NCI-H748 treated with DMSO at 0.1 percent for 48 hours (cell line): ENCODE measurements around the gene LRIT3.
"Not testable (repeated sequence)": the region's sequence is repeated elsewhere in the genome, so short reads cannot be mapped to it uniquely, and the experiment has no call there.

Experiments
- DNase-seq: peaks from one replicate; lab custom pipeline; 2025; lab: John Stamatoyannopoulos, UW

The LRIT3 gene

DNA sequence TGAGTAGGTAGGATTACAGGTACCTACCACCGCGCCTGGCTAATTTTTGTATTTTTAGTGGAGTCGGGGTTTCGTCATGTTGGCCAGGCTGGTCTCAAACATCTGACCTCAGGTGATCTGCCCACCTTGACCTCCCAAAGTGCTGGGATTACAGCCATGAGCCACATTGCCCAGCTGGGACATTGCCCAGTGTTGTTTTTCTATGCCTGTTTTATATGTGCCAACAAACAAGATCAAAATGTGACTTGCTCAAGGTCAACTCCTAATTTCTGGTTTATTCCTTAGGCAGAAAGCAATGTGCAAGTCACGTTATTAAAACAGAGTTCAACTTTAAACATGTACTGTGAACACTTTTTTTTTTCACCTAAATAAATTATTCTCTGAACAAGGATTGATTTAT is 2.7 kb downstream of the LRIT3 start:
- no peak for DNase-seq

DNA sequence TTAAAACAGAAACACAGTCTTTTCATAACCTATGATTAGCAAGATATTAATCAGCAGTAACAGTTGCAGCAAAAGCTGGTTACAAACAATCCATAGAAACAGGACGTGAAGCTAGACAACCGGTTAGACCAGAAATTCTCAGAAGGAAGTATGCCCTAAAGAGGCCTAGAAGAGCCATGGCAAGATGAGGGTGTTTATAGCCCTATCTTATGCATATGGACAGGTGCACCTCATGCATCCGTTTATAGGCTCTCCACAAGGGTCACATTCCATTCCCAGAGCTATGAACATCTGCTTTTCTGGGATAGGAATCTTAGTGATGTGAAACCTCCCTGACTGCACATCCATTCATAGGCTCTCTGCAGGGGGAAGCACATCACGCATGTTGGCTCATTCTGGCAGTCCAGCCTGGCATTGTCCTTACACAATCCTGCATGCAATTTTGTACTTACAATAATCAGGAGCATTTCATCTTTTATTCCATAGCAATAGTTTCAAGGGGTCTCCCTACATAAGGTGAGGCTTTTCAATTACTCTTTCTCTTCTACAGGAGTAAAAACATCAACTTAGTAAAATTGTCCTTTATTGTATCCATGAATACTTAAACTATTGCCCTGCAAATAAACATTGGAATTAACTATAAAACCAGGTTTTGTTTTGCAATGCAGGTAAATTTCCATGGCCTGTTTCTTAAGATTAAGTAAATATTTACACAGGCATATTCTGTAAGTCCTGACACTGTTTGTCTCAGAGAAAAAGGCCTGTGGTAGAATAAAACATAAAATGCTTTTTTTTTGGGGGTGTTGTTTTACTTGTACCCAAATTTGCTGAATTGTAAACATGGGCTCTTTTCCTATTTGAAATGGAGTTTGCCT is 11.8 kb downstream of the LRIT3 start:
- not testable (repeated sequence) for DNase-seq

DNA sequence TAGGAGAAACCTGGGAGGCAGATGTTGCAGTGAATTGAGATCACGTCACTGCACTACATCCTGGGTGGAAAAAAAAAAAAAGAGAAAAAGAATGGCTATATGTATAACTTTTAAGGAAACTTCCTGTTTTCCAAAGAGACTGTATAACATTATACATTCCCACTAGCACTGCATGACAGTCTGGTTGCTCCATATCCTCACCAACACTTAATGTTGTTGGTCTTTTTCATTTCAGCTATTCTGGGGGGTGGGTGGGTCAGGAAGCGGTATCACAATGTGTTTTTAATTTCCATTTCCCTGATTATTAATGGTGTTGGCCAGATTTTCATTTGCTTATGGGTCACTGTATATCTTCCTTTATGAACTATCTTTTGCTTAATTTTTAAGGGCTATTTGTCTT is 13.4 kb downstream of the LRIT3 start:
- no peak for DNase-seq

DNA sequence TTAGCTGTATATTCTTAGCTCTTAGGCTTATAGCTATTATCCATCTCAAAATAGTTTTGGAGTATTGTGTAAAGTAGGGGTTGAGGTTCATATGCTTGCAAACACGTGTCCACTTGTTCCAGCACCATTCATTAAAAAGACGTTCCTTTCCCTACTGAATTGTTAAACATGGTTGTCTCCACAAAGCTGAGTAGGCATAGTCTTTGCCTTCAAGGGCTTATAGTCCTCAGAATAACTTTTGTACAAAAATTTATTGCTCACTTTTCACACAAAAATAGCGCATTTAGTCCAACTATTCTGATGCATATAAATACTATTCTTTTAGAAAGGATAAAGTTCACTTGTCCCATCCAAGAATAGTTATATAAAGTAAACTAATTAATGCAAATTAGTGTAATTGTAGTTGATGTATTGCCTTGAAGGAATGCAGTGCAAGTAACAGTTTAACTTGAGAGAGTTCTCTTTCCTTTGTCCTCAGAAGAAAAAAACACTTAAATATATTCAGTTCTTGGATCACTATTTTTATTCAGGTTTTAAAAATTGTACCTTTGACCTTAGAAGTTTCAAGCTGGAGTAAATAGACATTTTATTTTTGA is 14.1 kb downstream of the LRIT3 start:
- no peak for DNase-seq

DNA sequence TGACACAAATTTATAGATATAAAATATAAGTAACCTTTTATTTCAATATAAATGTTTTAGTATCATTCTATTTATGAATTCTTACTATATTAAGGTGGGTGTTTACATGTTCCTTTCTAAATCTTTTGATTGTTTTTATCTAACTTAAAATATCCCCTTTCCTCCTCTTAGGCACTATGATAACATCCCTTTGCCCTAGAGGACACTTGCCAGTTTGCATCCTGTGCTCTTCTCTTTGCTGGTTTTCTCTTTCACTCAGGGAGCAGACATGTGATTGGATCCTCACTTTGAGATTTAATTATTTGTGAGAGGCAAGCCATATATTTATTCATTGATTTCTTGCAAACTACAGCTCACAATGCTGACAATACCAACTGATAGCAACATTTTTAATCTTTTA is 16.2 kb downstream of the LRIT3 start:
- DNase-seq: no peak

DNA sequence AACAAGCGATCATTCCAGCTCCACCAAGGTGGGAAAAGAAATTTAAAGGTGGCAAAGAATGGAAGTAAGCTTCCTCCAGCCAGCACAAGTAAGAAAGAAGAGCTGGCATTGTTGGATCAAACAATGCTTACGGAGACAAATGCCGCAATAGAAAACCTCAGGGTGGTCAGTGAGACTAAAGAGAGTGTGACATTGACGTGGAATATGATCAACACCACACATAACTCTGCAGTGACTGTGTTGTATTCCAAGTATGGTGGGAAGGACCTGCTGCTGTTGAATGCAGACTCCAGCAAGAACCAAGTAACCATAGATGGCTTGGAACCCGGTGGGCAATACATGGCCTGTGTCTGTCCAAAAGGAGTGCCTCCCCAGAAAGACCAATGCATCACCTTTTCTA is 22.2 kb downstream of the LRIT3 start:
- no peak for DNase-seq

DNA sequence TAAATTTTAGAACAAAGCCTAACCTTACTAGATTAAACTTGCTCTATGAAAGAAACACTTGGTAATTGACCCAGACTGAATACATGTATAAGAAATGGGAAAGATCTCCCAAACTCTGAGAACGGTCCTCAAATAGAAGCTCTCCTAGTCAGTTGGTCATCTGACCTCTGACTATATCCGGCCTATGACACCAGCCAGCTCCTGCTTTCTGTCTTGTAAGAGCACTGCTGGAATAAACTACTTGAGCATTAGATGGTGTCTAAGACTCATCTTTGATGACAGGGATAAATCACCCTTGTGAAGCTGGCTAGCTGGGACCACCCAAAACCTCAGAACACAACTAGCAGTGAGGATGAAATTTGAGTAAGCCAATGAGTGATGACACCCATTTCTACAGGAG is 24.2 kb downstream of the LRIT3 start:
- no peak for DNase-seq

DNA sequence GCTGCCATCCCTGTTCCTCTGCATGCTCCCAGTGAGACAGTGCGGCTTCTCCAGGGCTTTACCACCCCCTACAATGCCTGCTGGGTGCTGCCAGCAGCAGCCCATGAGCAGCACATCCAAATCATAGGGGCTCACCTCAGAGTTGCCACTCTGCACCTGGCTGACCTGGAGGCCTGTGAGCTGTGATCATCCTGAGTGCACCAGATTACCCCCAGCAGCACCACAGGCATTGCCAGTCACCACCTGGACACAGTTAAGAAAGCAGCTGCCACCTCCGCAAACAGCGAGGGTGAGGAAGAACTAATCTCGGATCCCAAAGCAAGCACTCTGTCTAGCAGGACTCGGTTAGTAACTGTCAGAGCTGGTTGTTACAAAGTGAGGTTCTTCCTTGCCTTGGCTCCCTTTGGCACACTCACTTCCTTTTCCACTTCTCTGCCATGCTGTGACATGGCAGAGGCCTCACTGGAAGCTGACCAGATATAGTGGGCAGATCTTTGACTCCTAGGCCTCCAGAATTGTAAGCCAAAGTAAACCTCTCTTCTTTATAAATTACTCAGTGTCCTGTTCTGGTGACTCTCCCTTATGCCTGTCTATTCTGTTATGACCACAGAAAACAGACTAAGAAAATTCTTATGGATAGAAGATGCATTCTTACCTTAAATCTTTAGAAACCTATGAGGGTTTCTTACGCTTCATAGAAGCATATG is 25.2 kb downstream of the LRIT3 start:
- DNase-seq: no peak

DNA sequence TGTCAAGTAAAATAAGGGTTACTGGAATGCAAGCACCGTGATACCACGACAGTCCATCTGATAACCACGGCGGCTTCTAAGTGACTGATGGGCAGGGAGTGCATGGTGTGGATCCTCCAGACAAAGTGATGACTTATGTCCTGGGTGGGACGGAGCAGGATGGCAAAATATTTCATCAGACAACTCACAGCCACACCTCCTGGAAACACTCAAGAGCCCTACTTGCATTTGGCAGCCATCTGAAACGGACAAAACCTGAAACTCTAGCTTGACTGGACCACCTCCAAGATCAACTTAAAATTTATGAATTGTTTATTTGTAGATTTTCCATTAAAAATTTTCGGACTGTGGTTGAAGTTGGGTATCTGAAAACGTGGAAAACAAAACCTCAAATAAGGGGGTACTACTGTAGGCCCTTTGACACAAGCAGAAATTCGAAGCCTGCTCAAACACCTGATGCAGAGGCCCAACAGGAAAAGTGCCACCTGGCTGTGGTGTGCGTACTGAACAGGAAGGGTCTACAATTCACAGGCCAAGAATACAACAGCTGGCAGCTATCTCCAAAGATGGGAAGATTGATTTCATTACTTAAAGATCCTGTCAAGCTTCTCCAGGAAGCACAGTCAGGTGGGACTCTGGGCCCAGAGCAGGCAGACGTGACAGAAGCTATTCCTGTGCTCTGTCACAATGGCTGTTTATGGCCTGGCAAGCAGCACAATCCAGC is 26.0 kb downstream of the LRIT3 start:
- DNase-seq: no peak

DNA sequence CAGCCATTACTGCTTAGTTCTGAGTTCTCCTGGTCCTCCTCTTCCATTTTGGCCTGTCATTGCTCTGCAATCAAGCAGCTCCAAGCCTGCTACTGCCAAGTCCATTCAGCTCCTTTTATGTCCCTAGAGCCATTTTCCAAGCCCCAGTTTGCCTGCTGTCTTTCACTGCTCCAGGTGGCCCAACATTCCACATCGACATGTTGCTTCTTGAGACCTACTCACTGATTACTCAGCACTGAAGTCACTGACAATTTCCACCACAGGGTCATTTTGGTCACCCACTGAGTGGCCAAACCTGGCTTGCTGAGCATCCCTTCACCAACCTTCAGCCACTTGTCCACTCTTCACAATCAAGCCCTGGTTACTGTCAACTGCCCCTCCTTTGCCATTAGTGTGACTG is 27.2 kb downstream of the LRIT3 start:
- no peak for DNase-seq

DNA sequence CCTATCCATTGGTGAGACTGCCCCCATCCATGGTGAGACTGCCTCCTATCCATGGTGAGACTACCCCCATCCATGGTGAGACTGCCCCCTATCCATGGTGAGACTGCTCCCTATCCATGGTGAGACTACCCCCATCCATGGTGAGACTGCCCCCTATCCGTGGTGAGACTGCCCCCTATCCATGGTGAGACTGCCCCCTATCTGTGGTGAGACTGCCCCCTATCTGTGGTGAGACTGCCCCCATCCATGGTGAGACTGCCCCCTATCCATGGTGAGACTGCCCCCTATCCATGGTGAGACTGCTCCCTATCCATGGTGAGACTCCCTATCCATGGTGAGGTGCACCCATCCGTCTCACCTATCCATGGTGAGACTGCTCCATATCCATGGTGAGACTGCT is 27.6 kb downstream of the LRIT3 start:
- not testable (repeated sequence) for DNase-seq

DNA sequence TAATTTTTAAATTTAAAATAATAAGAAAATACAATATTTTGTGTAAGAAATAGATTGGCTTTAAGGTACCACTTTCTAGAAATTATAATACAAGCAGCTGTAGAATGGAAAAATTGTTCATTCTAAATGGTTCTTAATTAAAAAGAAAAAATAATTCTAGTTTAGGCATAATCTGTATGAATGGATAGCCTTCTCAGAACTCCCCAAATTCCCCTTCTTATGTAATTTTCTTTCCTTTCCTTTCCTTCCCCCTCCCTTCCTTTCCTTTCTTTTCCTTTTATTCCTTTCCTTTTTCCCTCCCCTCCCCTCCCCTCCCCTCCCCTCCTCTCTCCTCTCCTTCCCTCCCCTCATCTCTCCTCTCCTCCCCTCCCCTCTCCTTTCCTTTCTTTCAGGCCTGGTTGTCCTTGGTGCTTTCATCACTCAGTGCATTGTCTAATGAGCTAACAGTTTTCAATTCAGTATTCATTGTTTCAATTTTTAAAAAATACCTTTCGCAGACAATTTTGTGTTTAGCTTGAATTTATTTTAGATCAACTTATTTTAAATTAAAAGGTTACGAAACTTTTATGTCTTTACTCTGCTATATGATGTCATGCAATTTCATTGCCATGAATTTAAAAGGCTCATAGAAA is 28.8 kb downstream of the LRIT3 start:
- no peak for DNase-seq

DNA sequence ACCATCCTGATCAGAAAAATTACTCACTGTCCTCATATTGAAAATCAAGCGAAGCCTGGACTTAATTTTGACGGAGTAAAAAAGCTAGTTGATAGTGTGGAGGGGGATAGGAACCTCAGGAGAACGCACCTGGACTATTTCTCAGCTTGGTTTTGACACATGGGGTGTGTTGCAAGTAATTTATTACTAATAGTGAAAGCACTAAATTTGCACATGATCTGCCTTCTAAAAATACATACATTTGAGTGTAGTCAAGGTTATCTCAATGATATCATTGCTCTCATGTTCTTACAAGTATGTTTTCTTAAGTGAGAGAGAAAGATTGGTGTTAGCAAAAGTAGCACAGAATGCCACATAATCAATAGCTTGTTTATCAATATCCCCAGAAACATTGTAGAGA is 29.5 kb downstream of the LRIT3 start:
- no peak for DNase-seq

DNA sequence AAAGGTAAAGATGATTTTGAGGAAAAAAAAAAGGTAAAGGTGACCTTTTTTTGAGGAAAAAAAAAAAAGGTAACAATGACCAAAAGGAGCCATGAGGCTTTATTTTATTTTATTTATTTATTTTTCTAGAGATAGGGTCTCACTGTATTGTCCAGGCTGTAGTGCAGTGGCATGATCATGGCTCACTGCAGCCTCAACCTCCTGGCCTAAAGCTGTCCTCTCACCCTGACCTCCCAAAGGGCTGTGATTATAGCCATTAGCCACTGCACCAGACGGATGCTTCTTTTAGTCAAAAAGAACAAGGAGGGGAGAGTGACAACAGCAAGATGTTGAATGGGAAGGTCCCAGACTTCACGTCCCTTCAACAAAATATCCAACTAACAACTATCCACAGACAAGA is 30.4 kb downstream of the LRIT3 start:
- DNase-seq: no peak

DNA sequence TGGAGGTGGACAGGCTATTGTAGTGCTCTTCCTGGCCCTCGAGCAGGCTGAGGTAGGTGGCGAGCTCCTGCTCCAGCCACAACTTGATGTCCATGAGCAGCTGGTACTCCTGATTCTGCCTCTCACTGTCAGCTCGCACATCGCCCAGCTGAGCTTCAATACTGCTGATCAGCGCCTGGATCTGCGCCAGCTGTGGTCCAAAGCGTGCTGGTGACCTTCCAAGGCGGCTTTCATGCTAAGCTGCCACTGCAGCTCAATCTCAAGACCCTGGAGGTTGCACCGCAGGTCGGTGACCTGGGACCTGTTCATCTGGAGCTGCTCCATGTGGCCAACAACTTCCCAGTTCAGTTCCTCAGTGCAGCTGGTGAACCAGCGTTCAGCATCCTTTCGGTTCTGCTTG is 31.2 kb downstream of the LRIT3 start:
- DNase-seq: no peak

DNA sequence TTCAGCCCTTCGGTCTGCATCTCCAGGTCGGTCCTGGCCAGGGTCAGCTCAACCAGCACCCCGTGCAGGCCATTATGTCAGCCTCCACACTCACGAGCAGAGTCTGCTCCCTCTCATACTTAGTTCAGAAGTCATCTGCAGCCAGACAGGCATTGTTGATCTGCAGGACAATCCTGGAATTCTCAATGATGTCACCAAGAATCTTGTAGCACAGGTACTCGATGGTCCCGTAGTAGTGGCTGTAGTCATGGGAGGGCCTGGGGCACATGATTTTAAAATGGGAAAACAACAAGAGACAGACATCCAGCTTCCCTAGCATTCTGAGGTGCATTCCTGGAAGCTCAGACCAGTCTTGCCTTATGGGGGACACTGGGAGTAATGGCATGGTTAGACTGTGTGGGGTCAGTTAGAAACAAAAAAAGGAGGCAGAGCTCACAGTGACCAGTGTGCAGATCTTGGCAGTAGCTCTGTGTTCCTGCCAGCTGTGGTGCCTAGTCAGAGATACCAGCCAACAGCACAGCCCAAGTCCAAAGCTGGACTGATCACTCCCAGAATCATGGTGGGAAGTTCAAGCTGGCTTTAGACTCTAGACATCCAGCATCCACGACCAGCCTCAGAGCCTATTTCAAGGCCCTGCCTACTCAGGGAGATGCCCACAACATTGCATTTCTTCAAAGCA is 31.9 kb downstream of the LRIT3 start:
- DNase-seq: no peak

DNA sequence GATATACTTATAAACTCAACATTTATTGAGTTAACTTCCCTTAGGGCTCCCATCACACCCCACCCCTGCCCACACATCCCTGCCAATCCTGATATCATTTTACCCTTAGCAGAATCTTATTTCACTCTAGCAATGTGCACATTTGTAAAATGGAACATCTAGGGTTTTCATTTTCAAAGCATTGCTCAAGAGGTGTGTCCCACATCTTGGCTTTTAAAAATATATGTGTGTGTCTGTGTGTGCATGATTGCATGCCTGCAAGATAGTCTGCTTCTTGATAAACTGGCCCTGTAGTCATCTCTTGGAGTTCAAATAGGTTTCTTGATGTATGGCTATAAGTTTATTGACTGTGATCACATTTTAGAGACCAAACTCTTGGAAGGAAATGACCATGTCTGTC is 38.4 kb downstream of the LRIT3 start:
- no peak for DNase-seq

DNA sequence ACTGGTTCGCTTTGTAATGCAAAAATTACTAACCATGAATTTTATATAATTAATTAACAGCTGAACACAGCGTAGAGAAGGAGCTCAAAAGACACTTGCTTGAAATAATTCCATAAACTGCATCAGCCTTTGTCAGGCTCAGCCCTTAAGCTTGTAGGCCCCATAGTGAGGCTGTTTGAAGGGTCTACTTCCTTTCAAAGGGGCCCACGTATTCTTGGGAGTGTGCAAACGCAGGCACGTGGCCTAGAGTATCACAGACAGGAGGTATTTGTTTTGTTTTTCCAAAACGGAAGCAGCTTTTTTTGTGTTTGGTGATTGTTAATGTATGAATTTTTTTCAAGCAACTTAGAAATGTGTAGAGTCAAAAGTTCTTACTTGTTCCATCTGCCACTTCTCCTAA is 39.2 kb downstream of the LRIT3 start:
- no peak for DNase-seq

DNA sequence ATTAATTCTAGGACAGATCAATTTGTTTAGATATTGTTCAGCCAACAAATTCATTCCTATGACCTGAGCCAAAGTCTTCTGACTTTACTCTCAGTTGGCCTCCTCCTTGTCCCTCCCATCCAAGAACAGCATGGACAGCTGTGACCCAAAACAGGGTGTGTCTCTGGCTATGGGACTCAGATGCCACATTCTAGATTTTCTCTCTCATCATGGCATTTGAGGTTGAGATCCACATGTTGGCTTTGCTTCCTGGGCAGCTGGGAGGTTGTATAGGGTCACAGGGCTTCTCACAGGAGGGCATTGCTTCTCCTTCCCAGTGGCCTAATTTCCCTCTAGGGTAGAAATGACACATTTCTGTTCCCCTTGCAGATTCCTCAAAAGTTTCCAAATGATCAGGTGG is 42.2 kb downstream of the LRIT3 start:
- DNase-seq: no peak

DNA sequence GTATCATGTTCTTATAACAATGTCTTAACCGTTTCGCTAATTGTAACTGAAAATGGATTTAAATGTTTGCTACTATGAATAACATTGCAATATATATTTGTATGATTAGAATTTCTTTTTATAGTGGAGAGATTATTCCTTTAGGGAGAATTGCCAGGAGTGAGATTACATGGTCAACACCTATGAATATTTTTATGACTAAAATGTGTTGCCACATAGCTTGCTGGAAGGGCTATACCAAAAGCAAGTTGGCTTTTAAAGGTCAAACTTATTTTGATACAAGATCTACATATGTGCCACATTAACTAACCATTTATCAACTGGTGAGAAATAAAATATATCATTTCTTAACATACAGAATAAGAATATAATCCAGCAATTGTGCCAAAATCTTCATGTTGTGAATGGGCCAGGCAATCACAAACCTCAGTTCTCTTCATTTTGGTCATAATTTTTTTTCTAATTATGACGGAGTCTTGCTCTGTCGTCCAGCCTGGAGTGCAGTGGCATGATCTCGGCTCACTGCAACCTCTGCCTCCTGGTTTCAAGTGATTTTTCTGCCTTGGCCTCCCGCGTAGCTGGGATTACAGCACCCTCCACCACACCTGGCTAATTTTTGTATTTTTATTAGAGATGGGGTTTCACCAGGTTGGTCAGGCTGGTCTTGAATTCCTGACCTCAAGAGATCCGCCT is 54.8 kb downstream of the LRIT3 start:
- DNase-seq: no peak

DNA sequence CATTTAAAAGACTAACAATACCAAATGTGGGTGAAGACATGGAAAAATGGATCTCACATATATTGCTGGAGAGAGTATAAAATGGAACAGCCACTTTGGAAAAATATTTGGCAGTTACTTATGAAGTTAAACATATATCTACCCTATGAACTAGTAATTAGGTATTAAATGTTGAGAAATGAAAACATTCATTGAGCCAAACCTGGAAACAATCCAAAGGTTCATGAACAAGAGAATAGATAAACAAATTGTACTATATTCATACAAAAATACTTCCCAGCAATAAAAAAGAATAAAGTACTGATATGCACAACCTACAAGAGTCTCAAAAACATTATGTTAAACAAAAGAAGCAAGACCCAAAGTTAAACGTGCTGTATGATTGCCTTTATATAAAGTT is 60.8 kb downstream of the LRIT3 start:
- DNase-seq: no peak
